ENCODE results near the gene FOXG1. TPM values are rescaled to one million over a fixed set of nuclear protein-coding genes. Genes with fewer than 3 reads are reported as not detected.
A peak's percentile ranks its signal among the peaks of the same experiment; 100 is the strongest.

FOXG1 gene
- total RNA-seq, 1 donor from 2014 or later, result 0.18 TPM

GRCh38 chr14:28758885-28759652 lies 7.5 kb upstream of the FOXG1 start:
- Histone ChIP-seq H4K20me1 (ENCODE audit: insufficient read depth, low read length) (no peaks in the 10 kb centered on the region), H3K4me1 (ENCODE audit: insufficient read depth, low read length) (peaks cover 8% of the 10 kb centered on the region), H3K27me3 (ENCODE audit: insufficient read depth, low read length) (peaks cover 89% of the 10 kb centered on the region), H3K4me3 (ENCODE audit: insufficient read depth, low read depth, low read length) (peak overlapping the region; percentile 31), H3K9ac (ENCODE audit: low read length) (peak overlapping the region; percentile 62), H3K36me3 (ENCODE audit: insufficient read depth, low read length) (no peaks in the 10 kb centered on the region), H3K79me2 (ENCODE audit: insufficient read depth, low read length) (peaks cover 75% of the 10 kb centered on the region), H3K4me2 (ENCODE audit: low read length) (peak overlapping the region; percentile 83), H2AFZ (ENCODE audit: low read depth, low read length) (peak overlapping the region; percentile 14), H3K27ac (ENCODE audit: low read depth, low read length) (peak overlapping the region; percentile 43), H3K9me3 (ENCODE audit: insufficient read depth, low read depth, low read length) (no peaks in the 10 kb centered on the region)
- TF ChIP-seq EZH2 (IDR thresholded peaks at IDR 0.05; ENCODE audit: insufficient read depth, low read length), result no peak
- DNase-seq (ENCODE audit: low read depth) (no peak), FAIRE-seq (no peak)
- no peaks in the 10 kb centered on the region for H3K36me3 Mint-ChIP-seq (ENCODE audit: low read depth, unreplicated experiment)
- H3K9me3 Mint-ChIP-seq (ENCODE audit: unreplicated experiment), result peaks cover 23% of the 10 kb centered on the region
- H3K27me3 Mint-ChIP-seq (ENCODE audit: low read depth, unreplicated experiment), result peaks cover 95% of the 10 kb centered on the region
- peak overlapping the region; percentile 69 for H3K4me3 Mint-ChIP-seq (ENCODE audit: unreplicated experiment)
- H3K27ac Mint-ChIP-seq (ENCODE audit: unreplicated experiment), result peak overlapping the region; percentile 58
- no peaks in the 10 kb centered on the region for H3K4me1 Mint-ChIP-seq (ENCODE audit: low read depth, unreplicated experiment)

GRCh38 chr14:28759653-28760313 lies 6.8 kb upstream of the FOXG1 start:
- H3K9ac ChIP-seq (ENCODE audit: low read length), result peak overlapping the region; percentile 62

More at GRCh38 chr14:28759653-28760313, 6.8 kb upstream of the FOXG1 start:
- H3K4me1 Mint-ChIP-seq (ENCODE audit: low read depth, unreplicated experiment), result no peaks in the 10 kb centered on the region
- Histone ChIP-seq H3K27me3 (ENCODE audit: insufficient read depth, low read length) (peaks cover 93% of the 10 kb centered on the region), H4K20me1 (ENCODE audit: insufficient read depth, low read length) (no peaks in the 10 kb centered on the region), H3K4me3 (ENCODE audit: insufficient read depth, low read depth, low read length) (peak overlapping the region; percentile 31), H3K4me2 (ENCODE audit: low read length) (peak overlapping the region; percentile 83), H3K36me3 (ENCODE audit: insufficient read depth, low read length) (no peaks in the 10 kb centered on the region), H3K4me1 (ENCODE audit: insufficient read depth, low read length) (peaks cover 8% of the 10 kb centered on the region), H2AFZ (ENCODE audit: low read depth, low read length) (peak overlapping the region; percentile 19), H3K9me3 (ENCODE audit: insufficient read depth, low read depth, low read length) (no peaks in the 10 kb centered on the region), H3K79me2 (ENCODE audit: insufficient read depth, low read length) (peaks cover 79% of the 10 kb centered on the region), H3K27ac (ENCODE audit: low read depth, low read length) (peak overlapping the region; percentile 43)
- TF ChIP-seq CTCF (IDR thresholded peaks at IDR 0.05; ENCODE audit: insufficient read depth, low read depth, low read length), result no peak
- TF ChIP-seq EZH2 (IDR thresholded peaks at IDR 0.05; ENCODE audit: insufficient read depth, low read length), result peak; percentile 74
- H3K4me3 Mint-ChIP-seq (ENCODE audit: unreplicated experiment), result peak overlapping the region; percentile 69
- peaks cover 96% of the 10 kb centered on the region for H3K27me3 Mint-ChIP-seq (ENCODE audit: low read depth, unreplicated experiment)
- no peaks in the 10 kb centered on the region for H3K36me3 Mint-ChIP-seq (ENCODE audit: low read depth, unreplicated experiment)
- no peak for DNase-seq (ENCODE audit: low read depth)
- no peak overlapping the region for H3K27ac Mint-ChIP-seq (ENCODE audit: unreplicated experiment)
- peaks cover 23% of the 10 kb centered on the region for H3K9me3 Mint-ChIP-seq (ENCODE audit: unreplicated experiment)
- FAIRE-seq, result no peak

Data from astrocyte (in vitro differentiated cells and primary cell).